ENCODE measurements around the gene GFER.
"Not testable (repeated sequence)": the region's sequence is repeated elsewhere in the genome, so short reads cannot be mapped to it uniquely, and the experiment has no call there.

The GFER gene

GRCh38 chr16:1957434-1958142, 26.4 kb upstream of the GFER start:
- DNase-seq, result not testable (repeated sequence)

GRCh38 chr16:1958143-1958491, 25.9 kb upstream of the GFER start:
- not testable (repeated sequence) for DNase-seq

GRCh38 chr16:1958715-1959268, 25.2 kb upstream of the GFER start:
- no peak for DNase-seq

GRCh38 chr16:1959269-1960039, 24.5 kb upstream of the GFER start, which contains the start of gene NDUFB10:
TSS of gene NDUFB10 (plus strand) at chr16:1959538. CDS start at chr16:1959625, 87 bp downstream.
- DNase-seq, result peak; percentile 85

GRCh38 chr16:1960665-1961630, 23.0 kb upstream of the GFER start:
- peak; percentile 28 for DNase-seq

- no peak for DNase-seq
Measured at GRCh38 chr16:1961651-1962067, 22.3 kb upstream of the GFER start.

GRCh38 chr16:1962161-1963153, 21.5 kb upstream of the GFER start:
- not testable (repeated sequence) for DNase-seq

- DNase-seq, result peak; percentile 48
Measured at GRCh38 chr16:1963806-1964505, 20.0 kb upstream of the GFER start.

GRCh38 chr16:1964506-1965395, 19.2 kb upstream of the GFER start, which contains the start of gene RPS2:
TSS of gene RPS2 (minus strand) at chr16:1964826. CDS start at chr16:1964625, 201 bp downstream.
- peak; percentile 98 for DNase-seq

GRCh38 chr16:1965396-1966001, 18.5 kb upstream of the GFER start:
- no peak for DNase-seq

- DNase-seq, result no peak
Measured at GRCh38 chr16:1966460-1966859, 17.5 kb upstream of the GFER start, which contains the start of gene RNF151. TSS of gene RNF151 (plus strand) at chr16:1966856. CDS start at chr16:1966882, 26 bp downstream.

- DNase-seq, result no peak
Measured at GRCh38 chr16:1968146-1968953, 15.6 kb upstream of the GFER start.

GRCh38 chr16:1971796-1972489, 12.1 kb upstream of the GFER start, which contains the start of gene TBL3:
TSS of gene TBL3 (plus strand) at chr16:1972053. CDS start at chr16:1972165, 112 bp downstream.
- peak; percentile 97 for DNase-seq

- DNase-seq, result no peak
Measured at GRCh38 chr16:1972490-1972877, 11.5 kb upstream of the GFER start.

GRCh38 chr16:1973461-1974156, 10.4 kb upstream of the GFER start:
- no peak for DNase-seq

Data from central memory CD4-positive, alpha-beta T cell (primary cell).